Smooth muscle cell (in vitro differentiated cells): ENCODE measurements around the gene ZACN. TPM values are rescaled to one million over a fixed set of nuclear protein-coding genes. Genes with fewer than 3 reads are reported as not detected.
A peak's percentile ranks its signal among the peaks of the same experiment; 100 is the strongest.

Experiments used
- DNase-seq: peaks from one replicate; lab custom pipeline; 2025; ENCODE audit not compliant: unreplicated experiment; lab: John Stamatoyannopoulos, UW
- H2AFZ ChIP-seq: fragments of 200-600 bp; sonication (generic); 2 replicates; pipeline ENCODE4 v1.6.0; 2016; ENCODE audit warnings: antibody characterized with exemption, low read depth, mild to moderate bottlenecking
- H3F3A ChIP-seq: fragments of 200-600 bp; sonication (generic); 2 replicates; pipeline ENCODE4 v1.6.0; 2017; ENCODE audit warnings: antibody characterized with exemption, low read depth
- H3K27ac ChIP-seq: fragments of 200-600 bp; sonication (generic); 2 replicates; pipeline ENCODE4 v1.5.1; 2016; ENCODE audit warnings: low read depth, mild to moderate bottlenecking
- H3K27me3 ChIP-seq: fragments of 200-600 bp; sonication (generic); 2 replicates; pipeline ENCODE4 v1.6.1; 2016; ENCODE audit warnings: low read depth, mild to moderate bottlenecking
- H3K36me3 ChIP-seq: fragments of 200-600 bp; sonication (generic); 2 replicates; pipeline ENCODE4 v1.5.1; 2016; ENCODE audit warnings: low read depth
- H3K4me1 ChIP-seq: fragments of 200-600 bp; sonication (generic); 2 replicates; pipeline ENCODE4 v1.5.1; 2016; ENCODE audit warnings: low read depth
- H3K4me2 ChIP-seq: fragments of 200-600 bp; sonication (generic); 2 replicates; pipeline ENCODE4 v1.6.0; 2016; ENCODE audit warnings: mild to moderate bottlenecking
- H3K4me3 ChIP-seq: fragments of 200-600 bp; sonication (generic); 2 replicates; pipeline ENCODE4 v1.5.1; 2016; ENCODE audit warnings: mild to moderate bottlenecking
- H3K79me2 ChIP-seq: fragments of 200-600 bp; sonication (generic); 2 replicates; pipeline ENCODE4 v1.6.0; 2016; ENCODE audit warnings: low read depth, mild to moderate bottlenecking
- H3K9ac ChIP-seq: fragments of 200-600 bp; sonication (generic); 2 replicates; pipeline ENCODE4 v1.6.0; 2016; ENCODE audit warnings: low read depth
- H3K9me3 ChIP-seq: fragments of 200-600 bp; sonication (generic); replicated peaks from 2 replicates; pipeline ENCODE4 v1.5.1; 2016; ENCODE audit warnings: low read depth
- H4K20me1 ChIP-seq: fragments of 200-600 bp; sonication (generic); 2 replicates; pipeline ENCODE4 v1.6.0; 2016; ENCODE audit warnings: low read depth
- WGBS: methylation state at CpG from one replicate; pipeline ENCODE4 v1.1.7; 2016; ENCODE audit warnings: low lambda C conversion rate; 5-methylcytosine and 5-hydroxymethylcytosine counted together
- polyA plus RNA-seq: library from polyadenylated mRNA; unstranded; fragments of >200 nt; fragmentation: Nextera tagmentation; extraction: Ambion mirVana; gene quantifications from 2 replicates; pipeline ENCODE4 v1.2.1, GENCODE V29; 2016
- total RNA-seq: library from RNA; depleted of rRNA; stranded (reverse); fragments of >200 nt; gene quantifications from 2 replicates; pipeline ENCODE4 v1.2.3, GENCODE V29; 2014
- TF ChIP-seq, protein P1 (sequence below): fragments of 200-600 bp; sonication (generic); IDR thresholded peaks from 2 replicates; pipeline ENCODE4 v1.5.1; 2017; ENCODE audit warnings: borderline replicate concordance, mild to moderate bottlenecking, antibody characterized with exemption; ENCODE audit not compliant: insufficient read depth, poor library complexity, severe bottlenecking

ZACN gene
- total and polyA plus RNA-seq, 2 experiments from 2014 or later = 3.4 TPM; not detected in 1

DNA sequence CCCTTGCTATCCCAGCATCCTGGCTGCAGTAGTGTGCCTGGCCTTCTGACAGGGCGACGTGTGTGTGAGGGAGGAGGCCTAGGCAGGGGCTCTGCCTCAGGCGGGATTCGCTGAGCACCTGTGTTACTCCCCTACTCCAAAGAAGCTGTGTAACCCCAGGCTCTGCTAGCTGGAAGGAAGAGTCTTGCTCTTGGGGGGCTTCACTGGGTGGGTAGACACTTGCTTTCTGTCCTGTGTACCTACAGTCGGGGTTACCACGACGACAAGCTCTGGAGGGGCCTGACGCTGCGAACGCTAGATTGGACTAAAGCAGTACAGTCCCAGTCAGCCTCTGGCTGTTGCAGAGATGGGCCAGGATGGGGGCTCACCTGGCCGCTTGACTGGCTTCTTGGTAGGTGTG, 15.1 kb downstream of the ZACN start:
- Histone ChIP-seq H3K4me3 (no peak overlapping the region), H3K79me2 (no peaks in the 10 kb centered on the region), H3K9ac (no peak overlapping the region), H3K27me3 (no peaks in the 10 kb centered on the region), H3K9me3 (no peaks in the 10 kb centered on the region), H3K36me3 (no peaks in the 10 kb centered on the region), H3K4me2 (no peak overlapping the region), H3K27ac (no peak overlapping the region), H2AFZ (no peak overlapping the region), H3K4me1 (no peaks in the 10 kb centered on the region), H3F3A (peaks cover 5% of the 10 kb centered on the region), H4K20me1 (peaks cover 81% of the 10 kb centered on the region)
- 92% methylated on average over 11 of the region's 11 CpGs for WGBS
- TF ChIP-seq, protein P1, sequence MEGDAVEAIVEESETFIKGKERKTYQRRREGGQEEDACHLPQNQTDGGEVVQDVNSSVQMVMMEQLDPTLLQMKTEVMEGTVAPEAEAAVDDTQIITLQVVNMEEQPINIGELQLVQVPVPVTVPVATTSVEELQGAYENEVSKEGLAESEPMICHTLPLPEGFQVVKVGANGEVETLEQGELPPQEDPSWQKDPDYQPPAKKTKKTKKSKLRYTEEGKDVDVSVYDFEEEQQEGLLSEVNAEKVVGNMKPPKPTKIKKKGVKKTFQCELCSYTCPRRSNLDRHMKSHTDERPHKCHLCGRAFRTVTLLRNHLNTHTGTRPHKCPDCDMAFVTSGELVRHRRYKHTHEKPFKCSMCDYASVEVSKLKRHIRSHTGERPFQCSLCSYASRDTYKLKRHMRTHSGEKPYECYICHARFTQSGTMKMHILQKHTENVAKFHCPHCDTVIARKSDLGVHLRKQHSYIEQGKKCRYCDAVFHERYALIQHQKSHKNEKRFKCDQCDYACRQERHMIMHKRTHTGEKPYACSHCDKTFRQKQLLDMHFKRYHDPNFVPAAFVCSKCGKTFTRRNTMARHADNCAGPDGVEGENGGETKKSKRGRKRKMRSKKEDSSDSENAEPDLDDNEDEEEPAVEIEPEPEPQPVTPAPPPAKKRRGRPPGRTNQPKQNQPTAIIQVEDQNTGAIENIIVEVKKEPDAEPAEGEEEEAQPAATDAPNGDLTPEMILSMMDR = no peak
- DNase-seq = no peak

DNA sequence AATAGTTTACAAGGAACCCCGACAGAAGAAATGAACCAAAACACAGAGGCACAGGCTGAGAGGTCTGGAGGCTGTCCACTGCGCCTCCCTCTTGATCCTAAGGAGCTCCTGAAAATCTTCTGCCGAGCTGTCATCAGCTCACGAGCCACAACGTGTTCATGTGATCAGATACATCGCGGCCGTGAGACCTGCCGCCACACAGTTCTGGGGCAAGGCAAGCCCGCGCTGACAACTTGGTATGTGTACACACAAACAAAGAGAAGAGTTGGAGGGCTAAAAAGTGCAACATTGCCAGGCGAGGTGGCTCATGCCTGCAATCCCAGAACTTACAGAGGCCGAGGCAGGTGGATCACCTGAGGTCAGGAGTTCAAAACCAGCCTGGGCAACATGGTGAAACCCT, 17.0 kb downstream of the ZACN start:
- Histone ChIP-seq H3K9me3 (no peaks in the 10 kb centered on the region), H3K27ac (no peak overlapping the region), H3K36me3 (no peaks in the 10 kb centered on the region), H3K4me3 (no peak overlapping the region), H3K4me1 (no peaks in the 10 kb centered on the region), H3K79me2 (no peaks in the 10 kb centered on the region), H4K20me1 (peaks cover 63% of the 10 kb centered on the region), H3K9ac (no peak overlapping the region), H2AFZ (no peak overlapping the region), H3F3A (peaks cover 5% of the 10 kb centered on the region), H3K27me3 (no peaks in the 10 kb centered on the region), H3K4me2 (no peak overlapping the region)
- DNase-seq = no peak
- WGBS = 92% methylated on average over 13 of the region's 13 CpGs
- TF ChIP-seq, protein P1 = no peak

DNA sequence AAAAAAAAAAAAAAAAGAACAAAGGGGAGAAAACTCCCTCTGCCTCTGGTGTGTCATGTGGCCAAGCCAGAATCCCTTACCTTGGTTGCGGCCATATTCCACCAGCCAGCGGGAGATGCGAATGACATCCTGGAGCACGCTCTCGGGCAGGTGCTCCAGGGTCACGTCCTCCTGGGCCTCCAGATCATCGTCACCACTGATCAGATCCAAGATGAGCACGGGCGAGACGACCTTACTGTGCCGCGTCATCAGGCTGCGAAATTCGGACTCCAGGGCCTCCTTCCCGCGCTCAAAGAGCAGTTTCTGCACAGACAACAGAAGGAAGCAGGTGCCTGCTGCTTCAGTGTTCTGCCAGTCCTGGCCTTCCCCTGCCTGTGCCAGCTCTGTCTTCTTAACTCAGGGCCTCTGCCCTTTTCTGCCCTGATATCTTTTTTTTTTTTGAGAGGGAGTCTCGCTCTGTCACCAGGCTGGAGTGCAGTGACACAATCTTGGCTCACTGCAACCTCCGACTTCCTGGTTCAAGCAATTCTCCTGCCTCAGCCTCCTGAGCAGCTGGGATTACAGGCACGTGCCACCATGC, 18.8 kb downstream of the ZACN start:
- Histone ChIP-seq H3K4me3 (no peak overlapping the region), H3F3A (peaks cover 5% of the 10 kb centered on the region), H3K9ac (no peak overlapping the region), H3K4me2 (no peak overlapping the region), H3K36me3 (no peaks in the 10 kb centered on the region), H3K79me2 (peaks cover 8% of the 10 kb centered on the region), H4K20me1 (peaks cover 44% of the 10 kb centered on the region), H2AFZ (no peak overlapping the region), H3K27ac (no peak overlapping the region), H3K27me3 (no peaks in the 10 kb centered on the region), H3K4me1 (peaks cover 8% of the 10 kb centered on the region), H3K9me3 (no peaks in the 10 kb centered on the region)
- TF ChIP-seq, protein P1 = no peak
- WGBS = 96% methylated on average over 19 of the region's 19 CpGs
- no peak for DNase-seq

DNA sequence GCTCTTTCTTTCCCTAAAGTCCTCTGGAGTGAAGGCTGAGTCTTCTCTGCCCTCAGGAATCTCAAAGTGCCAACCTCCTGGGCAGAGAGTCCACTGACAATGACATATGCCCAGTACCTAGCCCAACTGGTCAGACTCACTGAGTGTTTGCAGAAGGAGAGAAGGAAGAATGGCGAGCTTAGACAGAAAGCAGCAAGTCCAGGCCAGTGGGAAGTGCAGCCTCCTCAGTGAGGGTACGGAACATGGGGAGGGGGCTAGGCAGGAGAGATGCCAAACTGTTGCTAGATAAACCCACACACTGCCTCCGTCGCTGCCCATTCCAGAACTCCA, 23.9 kb downstream of the ZACN start:
- H3K4me3 ChIP-seq = peak overlapping the region; percentile 76
- H3K4me2 ChIP-seq = peak overlapping the region; percentile 94
- 6% methylated on average over 4 of the region's 4 CpGs for WGBS
- no peaks in the 10 kb centered on the region for H3F3A ChIP-seq
- DNase-seq = no peak
- no peaks in the 10 kb centered on the region for H3K27me3 ChIP-seq
- H3K4me1 ChIP-seq = peaks cover 21% of the 10 kb centered on the region
- peaks cover 12% of the 10 kb centered on the region for H3K79me2 ChIP-seq
- H3K9me3 ChIP-seq = no peaks in the 10 kb centered on the region
- peak overlapping the region; percentile 88 for H2AFZ ChIP-seq
- H4K20me1 ChIP-seq = no peaks in the 10 kb centered on the region
- TF ChIP-seq, protein P1 = no peak
- no peaks in the 10 kb centered on the region for H3K36me3 ChIP-seq
- no peak overlapping the region for H3K27ac ChIP-seq
- peak overlapping the region; percentile 81 for H3K9ac ChIP-seq
